Stimulated activated CD8-positive, alpha-beta memory T cell treated with anti-CD3 and anti-CD28 coated beads, Interleukin-7, amount 100 ng/mL, for 4 hours (primary cell): ENCODE results near the gene SLC16A7.
"Not testable (repeated sequence)": the region's sequence is repeated elsewhere in the genome, so short reads cannot be mapped to it uniquely, and the experiment has no call there.

Experiments
- DNase-seq, 2 donors: peaks; one replicate each; pipeline ENCODE4 v3.0.0-alpha.2; 2020; ENCODE audit warnings: low read depth in 2 of 2

The SLC16A7 gene

GRCh38 chr12:59736359-59736758 is 140.5 kb downstream of the SLC16A7 start:
- no peak for DNase-seq

GRCh38 chr12:59736786-59737185 is 141.0 kb downstream of the SLC16A7 start:
- DNase-seq: no peak

- DNase-seq: no peak
These were observed 142.1 kb downstream of the SLC16A7 start for GRCh38 chr12:59737725-59738463.

- no peak for DNase-seq
These were observed 147.0 kb downstream of the SLC16A7 start for GRCh38 chr12:59742841-59743240.

GRCh38 chr12:59744564-59744963 is 148.7 kb downstream of the SLC16A7 start:
- no peak for DNase-seq

GRCh38 chr12:59751091-59751490 is 155.3 kb downstream of the SLC16A7 start:
- not testable (repeated sequence) for DNase-seq

GRCh38 chr12:59761542-59761941 is 165.7 kb downstream of the SLC16A7 start:
- DNase-seq: no peak

- no peak for DNase-seq
These were observed 168.0 kb downstream of the SLC16A7 start for GRCh38 chr12:59763835-59764234.

- no peak for DNase-seq
These were observed 172.2 kb downstream of the SLC16A7 start for GRCh38 chr12:59768031-59768430.

- no peak for DNase-seq
These were observed 184.8 kb downstream of the SLC16A7 start for GRCh38 chr12:59780605-59781135.

- DNase-seq: no peak
These were observed 191.8 kb downstream of the SLC16A7 start for GRCh38 chr12:59787610-59788009.

GRCh38 chr12:59792647-59793046 is 196.8 kb downstream of the SLC16A7 start:
- DNase-seq: no peak

GRCh38 chr12:59803735-59804134 is 207.9 kb downstream of the SLC16A7 start:
- no peak for DNase-seq

- no peak for DNase-seq
These were observed 212.6 kb downstream of the SLC16A7 start for GRCh38 chr12:59808317-59808910.

- no peak for DNase-seq
These were observed 216.2 kb downstream of the SLC16A7 start for GRCh38 chr12:59811991-59812390.

GRCh38 chr12:59812716-59813115 is 216.9 kb downstream of the SLC16A7 start:
- no peak for DNase-seq

GRCh38 chr12:59820594-59821011 is 224.8 kb downstream of the SLC16A7 start:
- no peak for DNase-seq

- no peak for DNase-seq
These were observed 227.7 kb downstream of the SLC16A7 start for GRCh38 chr12:59823567-59823966.

- no peak for DNase-seq
These were observed 231.9 kb downstream of the SLC16A7 start for GRCh38 chr12:59827767-59828166.

- DNase-seq: no peak
These were observed 232.7 kb downstream of the SLC16A7 start for GRCh38 chr12:59828521-59828920.

GRCh38 chr12:59833408-59833807 is 237.6 kb downstream of the SLC16A7 start:
- DNase-seq: no peak

GRCh38 chr12:59834659-59835474 is 239.0 kb downstream of the SLC16A7 start:
- no peak for DNase-seq
